ENCODE measurements around the gene PCBP2. TPM values are rescaled to one million over a fixed set of nuclear protein-coding genes. Genes with fewer than 3 reads are reported as not detected.

The PCBP2 gene
- total RNA-seq, result 221 and 306 TPM in 2 replicates

DNA sequence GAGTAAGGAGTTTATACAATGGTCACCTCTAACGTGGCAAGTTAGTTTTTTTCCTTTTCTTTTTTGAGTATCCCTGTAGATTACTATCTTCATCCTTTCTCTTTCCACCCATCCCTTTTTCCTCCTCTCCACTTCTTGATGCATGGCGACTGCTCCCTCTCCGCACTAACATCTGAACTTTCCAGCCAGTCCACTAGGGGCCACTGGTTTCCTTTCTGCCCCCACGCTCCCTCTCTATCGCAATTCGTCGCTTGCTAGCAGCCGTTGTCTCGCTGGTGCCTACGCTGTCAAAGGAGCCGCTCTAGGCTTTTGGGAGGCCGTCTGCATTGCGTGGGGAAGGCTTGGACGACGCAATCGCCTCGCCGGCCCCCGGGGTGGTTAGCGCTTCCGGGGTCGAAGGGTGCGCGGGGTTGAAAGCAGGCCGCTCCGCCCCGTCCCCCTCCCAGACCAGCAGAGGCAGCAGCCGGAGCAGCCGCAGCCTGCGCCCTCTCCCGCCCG is at the start of gene PCBP2:
PCBP2 (plus strand) TSS at position 442 of the 498 bp plus-strand sequence. CDS start 2,699 bp downstream, outside the sequence.

GRCh38 chr12:53423597-53423996 is 28.3 kb upstream of the PCBP2 start, which contains the start of gene AMHR2:
TSS of gene AMHR2 (plus strand) at chr12:53423855. CDS start at chr12:53423935, 80 bp downstream.

GRCh38 chr12:53441040-53441833 is 10.7 kb upstream of the PCBP2 start, which contains the start of gene PRR13:
TSS of gene PRR13 (plus strand) at chr12:53441734. CDS start at chr12:53442715, 981 bp downstream.

GRCh38 chr12:53499266-53500141 is 47.6 kb downstream of the PCBP2 start, which contains the start of gene MAP3K12:
TSS of gene MAP3K12 (minus strand) at chr12:53499458. CDS start at chr12:53487391, 12,067 bp downstream.

DNA sequence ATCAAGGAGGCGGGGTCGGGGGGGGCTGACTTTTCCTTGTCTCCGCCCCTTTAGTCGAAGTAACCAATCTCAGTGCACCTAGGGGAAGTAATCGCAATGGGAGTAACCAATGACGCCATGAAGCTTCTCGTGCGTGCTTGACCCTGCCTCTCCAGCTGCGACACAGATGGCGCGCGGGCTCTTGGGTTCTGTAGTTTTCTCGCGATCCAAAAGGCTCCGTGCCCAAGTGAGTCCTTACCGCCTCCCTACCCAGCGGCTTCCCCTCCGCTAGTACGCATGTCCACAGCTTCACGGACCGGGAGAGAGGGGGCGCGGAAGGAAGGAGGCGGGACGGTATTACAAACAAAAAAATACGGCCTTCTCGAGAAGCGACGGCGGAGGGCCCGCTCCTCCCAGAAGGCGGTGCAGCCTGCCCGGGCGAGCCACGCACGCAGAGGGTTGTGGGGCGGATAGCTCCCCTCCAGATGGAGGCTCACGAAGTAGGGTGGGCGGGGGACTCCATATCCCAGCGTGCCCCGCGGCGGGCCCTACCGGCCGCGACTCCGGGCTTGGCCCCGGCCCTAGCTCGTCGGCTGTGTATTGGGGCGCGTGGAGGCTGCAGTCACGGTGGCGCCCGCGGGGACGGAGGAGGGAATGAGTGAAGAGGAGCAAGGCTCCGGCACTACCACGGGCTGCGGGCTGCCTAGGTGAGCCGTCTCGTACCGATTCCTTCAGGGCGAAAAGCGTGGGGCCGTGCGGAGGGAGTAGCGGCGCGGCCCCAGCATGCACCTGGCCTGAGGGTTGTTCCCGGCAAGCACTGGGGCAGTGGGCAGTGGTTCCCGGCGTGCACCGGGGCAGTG is 49.1 kb downstream of the PCBP2 start, which contains the start of gene TARBP2:
TARBP2 (plus strand) TSS at position 508 of the 839 bp plus-strand sequence; CDS start at position 634, 126 bp downstream.

DNA sequence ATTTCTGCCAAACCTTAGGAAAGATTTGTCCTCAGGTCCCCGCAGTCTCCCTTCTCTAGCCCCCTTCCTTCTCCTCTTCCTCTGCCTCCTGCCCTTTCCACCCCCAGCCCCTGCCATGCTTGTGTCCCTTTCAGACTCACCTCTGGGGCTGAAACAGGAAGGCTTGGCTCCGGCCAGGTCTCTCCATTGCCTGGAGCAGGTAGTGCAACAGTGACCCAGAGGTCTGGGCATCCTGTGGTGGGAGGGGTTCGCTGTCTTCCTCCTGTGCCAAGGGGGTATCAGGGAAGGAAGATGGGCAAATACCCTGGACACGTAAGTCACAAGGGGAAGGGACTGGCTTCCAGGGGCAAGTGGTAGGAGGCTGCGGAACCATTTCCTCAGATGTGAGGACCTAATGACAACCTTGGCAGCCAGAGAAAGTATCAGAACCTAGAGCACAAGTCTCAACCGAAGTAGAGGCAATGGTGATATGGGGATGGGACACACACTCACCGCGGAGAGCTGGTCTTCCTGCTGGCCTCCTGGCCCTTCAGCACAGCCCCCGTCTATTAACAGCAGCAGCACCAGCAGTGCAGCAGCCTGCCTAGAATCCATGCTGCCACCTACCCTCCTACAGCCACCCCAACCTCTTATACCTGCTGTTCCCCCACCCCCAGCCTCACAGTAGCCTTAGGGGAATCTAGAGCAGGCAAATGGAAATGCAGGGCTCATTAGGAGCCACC is 55.1 kb downstream of the PCBP2 start, which contains the start of gene NPFF:
NPFF (minus strand) TSS at position 604 of the 722 bp plus-strand sequence; CDS start at position 594, 10 bp downstream.

Other genes with a start within 250 kb of the PCBP2 start
- 0.47 and 1.4 TPM in 2 replicates for gene ITGB7, start 244.9 kb upstream of the PCBP2 start, total RNA-seq
- 32.3 and 35.3 TPM in 2 replicates for gene RARG, start 219.9 kb upstream of the PCBP2 start, total RNA-seq
- 0.86 and 1.9 TPM in 2 replicates for gene ESPL1, start 183.8 kb upstream of the PCBP2 start, total RNA-seq
- 1,042 and 1,327 TPM in 2 replicates for gene PFDN5, start 156.6 kb upstream of the PCBP2 start, total RNA-seq
- 50.8 and 56.3 TPM in 2 replicates for gene MYG1, start 152.4 kb upstream of the PCBP2 start, total RNA-seq
- gene AAAS, start 130.5 kb upstream of the PCBP2 start, total RNA-seq, result 37.8 and 39.4 TPM in 2 replicates
- not detected in 2 replicates for gene SP7, start 115.7 kb upstream of the PCBP2 start, total RNA-seq
- gene SP1, start 71.9 kb upstream of the PCBP2 start, total RNA-seq, result 19.4 and 23.3 TPM in 2 replicates
- not detected in 2 replicates for gene AMHR2, start 28.2 kb upstream of the PCBP2 start, total RNA-seq
- 14.6 and 27.1 TPM in 2 replicates for gene PRR13, start 10.4 kb upstream of the PCBP2 start, total RNA-seq
- 43.6 and 47.6 TPM in 2 replicates for gene MAP3K12, start 47.4 kb downstream of the PCBP2 start, total RNA-seq
- gene TARBP2, start 49.2 kb downstream of the PCBP2 start, total RNA-seq, result 32.4 and 33.4 TPM in 2 replicates
- not detected in 2 replicates for gene NPFF, start 55.4 kb downstream of the PCBP2 start, total RNA-seq
- 9.8 and 10.6 TPM in 2 replicates for gene ATF7, start 174.3 kb downstream of the PCBP2 start, total RNA-seq
- 128 and 130 TPM in 2 replicates for gene ATP5MC2, start 224.0 kb downstream of the PCBP2 start, total RNA-seq